Ovary (tissue), 3 donors: ENCODE results near the gene PSMB1.

Experiments used
- CTCF ChIP-seq, 3 donors: fragments of 450-650 bp in 2 of 3; fragments of 200-600 bp in 1 of 3; IDR thresholded peaks; one replicate each; pipeline versions ENCODE4 v1.5.1 to v1.8.0; 2016 to 2022; ENCODE audit warnings: antibody characterized with exemption in 3 of 3, mild to moderate bottlenecking in 1 of 3
- POLR2A ChIP-seq: fragments of 450-650 bp; IDR thresholded peaks from one replicate; pipeline ENCODE4 v1.6.1; 2017; ENCODE audit warnings: antibody characterized with exemption, mild to moderate bottlenecking, moderate library complexity
- donor health status: DM: no; HTN: no; CAD: no.

GRCh38 chr6:170510631-170511030 lies 42.5 kb downstream of the PSMB1 start:
- no peak for TF ChIP-seq CTCF (IDR thresholded peaks at IDR 0.05)
- TF ChIP-seq POLR2A = no peak
